ENCODE data around the gene SAP130. TPM values are rescaled to one million over a fixed set of nuclear protein-coding genes. Genes with fewer than 3 reads are reported as not detected.
A peak's percentile ranks its signal among the peaks of the same experiment; 100 is the strongest.

The SAP130 gene
- total RNA-seq, 1 donor from 2014 or later, result 19.8 TPM

DNA sequence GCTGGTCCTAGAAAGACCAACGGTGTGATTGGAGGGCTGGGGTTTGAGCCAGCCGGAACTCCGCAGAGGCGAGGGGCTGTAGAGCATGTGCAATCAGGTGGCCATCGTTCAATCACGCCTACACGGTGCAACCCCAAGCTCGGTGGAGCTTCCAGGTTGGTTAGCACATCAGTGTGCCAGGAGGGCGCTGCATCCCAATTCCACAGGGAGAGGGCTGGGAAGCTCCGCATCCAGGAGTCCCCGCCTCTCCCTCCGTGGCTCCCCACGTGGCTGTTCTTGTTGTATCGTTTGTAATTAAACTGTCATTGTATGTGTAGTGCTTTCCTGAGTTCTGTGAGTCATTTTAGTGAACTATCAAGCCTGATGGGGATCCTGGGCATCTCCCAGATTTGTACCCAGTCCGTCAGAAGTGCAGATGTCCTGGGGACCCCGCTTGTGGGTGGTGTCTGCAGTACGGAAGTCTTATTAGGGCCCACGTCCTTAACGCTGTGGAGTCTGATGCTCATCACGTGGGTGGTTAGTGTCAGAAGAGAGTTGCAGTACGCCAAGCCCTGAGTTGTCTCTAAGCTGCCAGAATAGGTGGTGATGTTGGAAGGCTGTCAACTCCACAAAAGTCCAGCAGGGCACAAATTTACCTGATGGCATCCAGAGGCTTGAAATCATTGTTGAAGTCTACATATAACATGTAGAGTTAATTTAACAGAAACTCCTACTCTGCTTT lies 121.5 kb downstream of the SAP130 start:
- Histone ChIP-seq H3F3A (ENCODE audit: low read depth) (no peaks in the 10 kb centered on the region), H3K9ac (no peak overlapping the region), H3K9me3 (ENCODE audit: low read depth) (no peaks in the 10 kb centered on the region), H3K4me1 (no peaks in the 10 kb centered on the region), H3K79me2 (ENCODE audit: low read depth) (no peaks in the 10 kb centered on the region), H3K27ac (no peak overlapping the region), H3K4me3 (no peak overlapping the region), H2AFZ (replicated peaks) (peak overlapping the region; percentile 88), H4K20me1 (ENCODE audit: low read depth) (no peaks in the 10 kb centered on the region), H3K36me3 (no peaks in the 10 kb centered on the region), H3K4me2 (peak overlapping the region; percentile 26), H3K27me3 (peaks cover 7% of the 10 kb centered on the region)
- H3K4me1 Mint-ChIP-seq, result no peaks in the 10 kb centered on the region
- TF ChIP-seq, protein P1, sequence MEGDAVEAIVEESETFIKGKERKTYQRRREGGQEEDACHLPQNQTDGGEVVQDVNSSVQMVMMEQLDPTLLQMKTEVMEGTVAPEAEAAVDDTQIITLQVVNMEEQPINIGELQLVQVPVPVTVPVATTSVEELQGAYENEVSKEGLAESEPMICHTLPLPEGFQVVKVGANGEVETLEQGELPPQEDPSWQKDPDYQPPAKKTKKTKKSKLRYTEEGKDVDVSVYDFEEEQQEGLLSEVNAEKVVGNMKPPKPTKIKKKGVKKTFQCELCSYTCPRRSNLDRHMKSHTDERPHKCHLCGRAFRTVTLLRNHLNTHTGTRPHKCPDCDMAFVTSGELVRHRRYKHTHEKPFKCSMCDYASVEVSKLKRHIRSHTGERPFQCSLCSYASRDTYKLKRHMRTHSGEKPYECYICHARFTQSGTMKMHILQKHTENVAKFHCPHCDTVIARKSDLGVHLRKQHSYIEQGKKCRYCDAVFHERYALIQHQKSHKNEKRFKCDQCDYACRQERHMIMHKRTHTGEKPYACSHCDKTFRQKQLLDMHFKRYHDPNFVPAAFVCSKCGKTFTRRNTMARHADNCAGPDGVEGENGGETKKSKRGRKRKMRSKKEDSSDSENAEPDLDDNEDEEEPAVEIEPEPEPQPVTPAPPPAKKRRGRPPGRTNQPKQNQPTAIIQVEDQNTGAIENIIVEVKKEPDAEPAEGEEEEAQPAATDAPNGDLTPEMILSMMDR (IDR thresholded peaks at IDR 0.05), result no peak
- TF ChIP-seq EZH2 (IDR thresholded peaks at IDR 0.05) (no peak), EZH2phosphoT487 (IDR thresholded peaks at IDR 0.05) (no peak)
- DNase-seq (ENCODE audit: low spot score), result no peak
- H3K27ac Mint-ChIP-seq, result no peak overlapping the region
- H3K36me3 Mint-ChIP-seq, result no peaks in the 10 kb centered on the region
- H3K9me3 Mint-ChIP-seq, result no peaks in the 10 kb centered on the region
- peaks cover 2% of the 10 kb centered on the region for H3K27me3 Mint-ChIP-seq (ENCODE audit: insufficient read depth, low read depth)
- peak overlapping the region; percentile 37 for H3K4me3 Mint-ChIP-seq

DNA sequence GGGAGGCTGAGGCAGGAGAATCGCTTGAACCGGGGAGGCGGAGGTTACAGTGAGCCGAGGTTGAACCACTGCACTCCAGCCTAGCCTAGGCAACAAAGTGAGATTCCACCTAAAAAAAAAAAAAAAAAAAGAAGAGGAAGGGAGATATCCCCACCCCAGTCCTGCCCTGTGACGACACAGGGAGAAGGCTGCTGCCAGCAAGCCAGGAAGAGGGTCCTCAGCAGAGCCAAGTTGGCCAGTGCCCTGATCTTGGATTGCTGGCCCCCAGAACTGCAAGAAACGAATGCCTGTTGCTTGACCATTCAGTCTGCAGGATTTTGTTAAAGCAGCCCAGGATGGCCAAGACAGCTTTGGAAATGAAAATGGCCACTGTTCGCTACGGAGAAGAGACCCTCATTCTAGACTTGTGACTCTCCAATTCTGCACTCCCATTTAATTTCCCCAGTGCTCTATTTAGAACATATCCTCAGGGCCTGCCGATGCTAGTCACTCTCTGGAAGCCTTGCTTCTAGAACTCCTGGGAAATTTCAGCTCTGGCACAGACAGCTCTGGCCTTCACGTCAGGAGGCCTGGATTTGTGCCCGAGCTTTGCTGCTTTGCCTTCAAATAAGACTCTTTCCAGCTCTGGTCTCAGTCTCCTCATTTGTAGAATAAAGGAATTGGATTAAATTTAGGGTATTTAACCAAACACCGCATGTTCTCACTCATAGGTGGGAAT lies 126.4 kb downstream of the SAP130 start:
- H3K36me3 Mint-ChIP-seq, result no peaks in the 10 kb centered on the region
- H3K79me2 ChIP-seq (ENCODE audit: low read depth), result no peaks in the 10 kb centered on the region

DNA sequence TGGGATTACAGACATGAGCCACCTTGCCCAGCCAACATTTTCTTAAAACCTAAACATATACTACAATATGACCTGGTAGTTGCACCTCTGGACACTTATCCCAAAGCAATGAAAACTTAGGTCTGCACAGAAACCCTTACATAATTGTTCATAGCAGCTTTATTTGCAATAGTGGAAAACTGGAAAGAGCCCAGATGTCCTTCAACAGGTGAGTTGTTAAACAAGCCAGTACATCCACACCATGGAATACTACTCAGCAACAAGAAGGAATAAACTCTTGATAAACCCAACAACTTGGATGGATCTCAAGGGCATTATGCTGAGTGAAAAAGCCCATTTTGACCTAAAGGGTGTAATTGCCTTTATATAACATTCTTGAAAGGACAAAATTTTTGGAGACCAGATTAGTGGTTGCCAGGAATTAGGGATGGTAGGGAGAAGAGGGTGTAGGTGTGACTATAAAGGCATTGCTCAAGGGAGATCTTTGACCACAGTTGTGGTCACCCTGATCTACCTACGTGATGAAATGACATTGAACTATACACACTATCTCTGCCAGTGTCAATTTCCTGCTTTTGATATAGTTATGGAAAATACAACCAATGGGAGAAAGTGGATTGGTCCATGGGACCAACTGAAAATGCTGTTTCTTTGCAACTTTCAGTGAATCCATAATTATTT lies 130.2 kb downstream of the SAP130 start:
- Histone ChIP-seq H3K9me3 (ENCODE audit: low read depth) (no peaks in the 10 kb centered on the region), H3K4me2 (no peak overlapping the region), H3K36me3 (no peaks in the 10 kb centered on the region), H3K4me1 (peaks cover 7% of the 10 kb centered on the region), H3K4me3 (no peak overlapping the region), H4K20me1 (ENCODE audit: low read depth) (no peaks in the 10 kb centered on the region), H3F3A (ENCODE audit: low read depth) (no peaks in the 10 kb centered on the region), H3K27ac (no peak overlapping the region), H2AFZ (replicated peaks) (no peak overlapping the region), H3K79me2 (ENCODE audit: low read depth) (no peaks in the 10 kb centered on the region), H3K27me3 (no peaks in the 10 kb centered on the region), H3K9ac (no peak overlapping the region)
- Mint-ChIP-seq H3K4me3 (no peak overlapping the region), H3K27me3 (ENCODE audit: insufficient read depth, low read depth) (no peaks in the 10 kb centered on the region), H3K27ac (no peak overlapping the region), H3K36me3 (no peaks in the 10 kb centered on the region), H3K9me3 (no peaks in the 10 kb centered on the region), H3K4me1 (peaks cover 3% of the 10 kb centered on the region)
- no peak for DNase-seq (ENCODE audit: low spot score)
- TF ChIP-seq EZH2phosphoT487 (IDR thresholded peaks at IDR 0.05), result no peak

More for the DNA sequence above, 126.4 kb downstream of the SAP130 start:
- Mint-ChIP-seq H3K4me3 (no peak overlapping the region), H3K9me3 (no peaks in the 10 kb centered on the region), H3K27me3 (ENCODE audit: insufficient read depth, low read depth) (no peaks in the 10 kb centered on the region), H3K27ac (peak overlapping the region; percentile 50), H3K4me1 (no peaks in the 10 kb centered on the region)
- Histone ChIP-seq H3K4me3 (no peak overlapping the region), H3K27me3 (peaks cover 4% of the 10 kb centered on the region), H3K27ac (no peak overlapping the region), H3K4me2 (no peak overlapping the region), H3K9me3 (ENCODE audit: low read depth) (no peaks in the 10 kb centered on the region), H2AFZ (replicated peaks) (no peak overlapping the region), H3K36me3 (no peaks in the 10 kb centered on the region), H3K4me1 (no peaks in the 10 kb centered on the region), H4K20me1 (ENCODE audit: low read depth) (no peaks in the 10 kb centered on the region), H3K9ac (no peak overlapping the region), H3F3A (ENCODE audit: low read depth) (no peaks in the 10 kb centered on the region)
- TF ChIP-seq, protein P1 (IDR thresholded peaks at IDR 0.05), result no peak
- TF ChIP-seq EZH2 (IDR thresholded peaks at IDR 0.05), result no peak
- TF ChIP-seq EZH2phosphoT487 (IDR thresholded peaks at IDR 0.05), result no peak
- DNase-seq (ENCODE audit: low spot score), result no peak
